Testis (tissue), 2 donors: Measurements from ENCODE around the gene SDK1.

Experiments used
- POLR2A ChIP-seq: fragments of 450-650 bp; IDR thresholded peaks from one replicate; pipeline ENCODE4 v1.6.1; 2017; ENCODE audit warnings: antibody characterized with exemption, mild to moderate bottlenecking, moderate library complexity
- TF ChIP-seq, protein P1 (sequence below), 3 experiments: fragments of 450-650 bp in 2 of 3; fragments of 200-600 bp in 1 of 3; sonication (generic) in 1 of 3; IDR thresholded peaks; one replicate each; pipeline ENCODE4 v1.5.1; 2016 to 2019; ENCODE audit warnings: antibody characterized with exemption in 3 of 3, mild to moderate bottlenecking in 2 of 3, moderate library complexity in 1 of 3

DNA sequence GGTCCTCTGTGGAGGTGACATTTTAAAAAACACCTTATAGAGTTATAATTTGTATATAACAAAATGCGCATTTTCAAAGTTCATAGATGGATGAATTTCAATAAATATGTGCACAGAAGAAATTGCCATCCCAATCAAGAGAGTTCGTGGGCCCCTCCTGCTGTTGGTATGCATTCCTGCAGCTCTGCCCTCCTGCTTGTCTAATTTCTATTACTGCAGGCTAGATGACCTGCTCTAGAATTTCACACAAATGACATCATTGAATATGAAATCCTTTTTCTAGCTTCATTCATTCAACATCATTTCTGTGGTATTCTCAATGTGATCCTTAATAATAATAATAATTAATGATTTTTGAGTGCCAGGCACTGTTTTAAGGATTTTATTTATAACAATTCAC is 348.2 kb downstream of the SDK1 start:
- TF ChIP-seq, protein P1, sequence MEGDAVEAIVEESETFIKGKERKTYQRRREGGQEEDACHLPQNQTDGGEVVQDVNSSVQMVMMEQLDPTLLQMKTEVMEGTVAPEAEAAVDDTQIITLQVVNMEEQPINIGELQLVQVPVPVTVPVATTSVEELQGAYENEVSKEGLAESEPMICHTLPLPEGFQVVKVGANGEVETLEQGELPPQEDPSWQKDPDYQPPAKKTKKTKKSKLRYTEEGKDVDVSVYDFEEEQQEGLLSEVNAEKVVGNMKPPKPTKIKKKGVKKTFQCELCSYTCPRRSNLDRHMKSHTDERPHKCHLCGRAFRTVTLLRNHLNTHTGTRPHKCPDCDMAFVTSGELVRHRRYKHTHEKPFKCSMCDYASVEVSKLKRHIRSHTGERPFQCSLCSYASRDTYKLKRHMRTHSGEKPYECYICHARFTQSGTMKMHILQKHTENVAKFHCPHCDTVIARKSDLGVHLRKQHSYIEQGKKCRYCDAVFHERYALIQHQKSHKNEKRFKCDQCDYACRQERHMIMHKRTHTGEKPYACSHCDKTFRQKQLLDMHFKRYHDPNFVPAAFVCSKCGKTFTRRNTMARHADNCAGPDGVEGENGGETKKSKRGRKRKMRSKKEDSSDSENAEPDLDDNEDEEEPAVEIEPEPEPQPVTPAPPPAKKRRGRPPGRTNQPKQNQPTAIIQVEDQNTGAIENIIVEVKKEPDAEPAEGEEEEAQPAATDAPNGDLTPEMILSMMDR (IDR thresholded peaks at IDR 0.05) = no peak
- TF ChIP-seq POLR2A = no peak
